Fibroblast of villous mesenchyme (primary cell): ENCODE measurements around the gene KCNIP4. TPM values are rescaled to one million over a fixed set of nuclear protein-coding genes. Genes with fewer than 3 reads are reported as not detected.

Experiments
- DNase-seq: peaks from one replicate; pipeline ENCODE4 v3.0.0-alpha.2; 2010; ENCODE audit warnings: low read depth
- H3K4me3 ChIP-seq: 2 replicates; pipeline ENCODE4 v1.5.1; 2011; ENCODE audit warnings: low read depth, mild to moderate bottlenecking, low read length
- CTCF ChIP-seq: IDR thresholded peaks from 2 replicates; pipeline ENCODE4 v1.5.1; 2012; ENCODE audit warnings: low read depth, mild to moderate bottlenecking, low read length; ENCODE audit not compliant: insufficient read depth
- total RNA-seq: library from RNA; depleted of rRNA; stranded (reverse); fragments of >200 nt; gene quantifications from 2 replicates; pipeline ENCODE4 v1.2.3, GENCODE V29; 2012

Gene KCNIP4
- total RNA-seq, 1 donor: under 0.01 TPM

- TF ChIP-seq CTCF: peak; percentile 93
These were observed 182.7 kb downstream of the KCNIP4 start for GRCh38 chr4:21765810-21766407.

DNA sequence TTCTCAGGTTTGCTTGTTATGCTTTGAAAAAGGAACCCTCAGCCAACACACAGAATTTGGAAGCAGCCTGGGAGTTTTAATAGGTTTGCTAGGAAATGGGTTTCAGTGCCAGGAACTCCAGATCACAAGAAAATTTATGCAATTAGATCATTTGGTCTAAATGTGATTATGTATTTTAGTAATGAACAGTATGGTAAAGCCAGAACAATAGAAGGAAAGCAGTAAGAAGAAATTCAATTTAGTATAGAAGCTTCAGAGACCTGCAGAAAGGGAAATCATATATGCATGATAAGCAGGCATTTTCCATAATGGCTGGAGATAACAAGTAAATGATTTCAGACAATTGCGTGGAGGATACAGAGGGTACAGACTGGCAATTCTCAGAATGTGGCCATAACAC is 184.7 kb downstream of the KCNIP4 start:
- no peak for TF ChIP-seq CTCF
- no peak overlapping the region for H3K4me3 ChIP-seq
- DNase-seq: no peak

More at GRCh38 chr4:21765810-21766407, 182.7 kb downstream of the KCNIP4 start:
- DNase-seq: peak; percentile 53
- no peak overlapping the region for H3K4me3 ChIP-seq

- TF ChIP-seq CTCF: no peak
- no peak overlapping the region for H3K4me3 ChIP-seq
- DNase-seq: peak; percentile 22
These were observed 191.3 kb downstream of the KCNIP4 start for GRCh38 chr4:21757248-21757647.

- no peak for TF ChIP-seq CTCF
- no peak for DNase-seq
- H3K4me3 ChIP-seq: no peak overlapping the region
These were observed 195.3 kb downstream of the KCNIP4 start for GRCh38 chr4:21753084-21753760.

- H3K4me3 ChIP-seq: no peak overlapping the region
- DNase-seq: no peak
- TF ChIP-seq CTCF: no peak
These were observed 196.0 kb downstream of the KCNIP4 start for GRCh38 chr4:21752616-21753015.

DNA sequence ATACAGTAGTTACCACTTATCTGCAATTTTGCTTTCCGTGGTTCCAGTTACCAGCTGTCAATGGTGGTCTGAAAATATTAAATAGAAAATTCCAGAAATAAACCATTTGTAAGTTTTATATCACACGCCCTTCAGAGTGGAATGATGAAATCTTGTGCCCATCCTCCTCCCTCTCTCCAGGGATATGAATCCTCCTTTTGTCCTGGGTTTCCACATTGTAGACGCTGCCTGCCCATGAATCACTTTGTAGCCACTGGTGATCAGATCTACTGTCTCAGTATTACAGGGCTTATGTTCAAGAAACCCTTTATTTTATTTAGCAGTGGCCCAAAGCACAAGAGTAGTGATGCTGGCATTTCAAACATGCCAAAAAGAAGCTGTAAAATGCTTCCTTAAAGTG is 198.6 kb downstream of the KCNIP4 start:
- H3K4me3 ChIP-seq: no peak overlapping the region
- no peak for DNase-seq
- TF ChIP-seq CTCF: no peak

GRCh38 chr4:21749412-21749811 is 199.2 kb downstream of the KCNIP4 start:
- H3K4me3 ChIP-seq: no peak overlapping the region
- TF ChIP-seq CTCF: no peak
- no peak for DNase-seq
